Astrocyte of the spinal cord (primary cell): Measurements from ENCODE around the gene ZNF236.

Experiments used
- DNase-seq: peaks from one replicate; pipeline ENCODE4 v3.0.0; 2011; ENCODE audit warnings: low read depth, low spot score
- H3K4me3 ChIP-seq: 2 replicates; pipeline ENCODE4 v1.5.1; 2011; ENCODE audit warnings: low read depth, mild to moderate bottlenecking, low read length, moderate library complexity
- in situ Hi-C: cut with HindIII; loops from 2 replicates; pipeline ENCODE4 v1.10.0; 2017; ENCODE audit warnings: low sequenced_read_pairs
- TF ChIP-seq, protein P1 (sequence below): IDR thresholded peaks from 2 replicates; pipeline ENCODE4 v1.5.1; 2012; ENCODE audit warnings: low read depth, mild to moderate bottlenecking, low read length, inconsistent platforms

The ZNF236 gene

DNA sequence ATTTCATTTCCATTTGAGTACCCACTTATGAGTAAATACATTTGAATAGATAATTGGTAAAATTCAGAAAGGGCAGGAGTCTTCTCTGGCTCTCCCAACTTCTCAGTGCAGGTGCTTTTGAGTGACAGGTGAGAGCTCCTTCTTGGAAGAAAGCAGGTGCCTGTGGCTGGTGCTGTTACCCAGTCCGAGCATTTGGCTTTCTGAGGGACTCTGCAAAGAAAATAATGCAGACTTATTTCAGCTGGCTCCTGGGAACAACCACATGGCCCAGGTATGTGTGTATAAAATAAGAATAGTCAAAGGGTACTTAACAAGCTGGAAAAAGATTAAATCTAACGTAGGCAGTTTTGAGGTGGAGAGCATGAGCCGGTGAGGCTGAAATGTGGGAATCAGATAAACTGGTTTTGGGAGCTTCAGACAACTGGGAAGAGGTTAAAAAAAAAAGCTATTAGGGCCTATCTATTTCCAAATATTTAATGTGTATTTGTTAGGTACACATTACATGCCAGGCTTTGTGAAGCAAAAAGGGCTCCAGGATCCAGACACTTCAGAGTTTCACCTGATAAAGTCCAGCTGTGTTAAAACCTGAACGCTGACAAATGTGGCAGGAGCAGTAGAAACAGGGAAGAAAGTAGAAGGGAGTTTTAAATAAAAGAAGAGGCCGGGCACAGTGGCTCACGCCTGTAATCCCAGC lies 20.6 kb downstream of the ZNF236 start:
- in situ Hi-C loops: no loop called here
- TF ChIP-seq, protein P1, sequence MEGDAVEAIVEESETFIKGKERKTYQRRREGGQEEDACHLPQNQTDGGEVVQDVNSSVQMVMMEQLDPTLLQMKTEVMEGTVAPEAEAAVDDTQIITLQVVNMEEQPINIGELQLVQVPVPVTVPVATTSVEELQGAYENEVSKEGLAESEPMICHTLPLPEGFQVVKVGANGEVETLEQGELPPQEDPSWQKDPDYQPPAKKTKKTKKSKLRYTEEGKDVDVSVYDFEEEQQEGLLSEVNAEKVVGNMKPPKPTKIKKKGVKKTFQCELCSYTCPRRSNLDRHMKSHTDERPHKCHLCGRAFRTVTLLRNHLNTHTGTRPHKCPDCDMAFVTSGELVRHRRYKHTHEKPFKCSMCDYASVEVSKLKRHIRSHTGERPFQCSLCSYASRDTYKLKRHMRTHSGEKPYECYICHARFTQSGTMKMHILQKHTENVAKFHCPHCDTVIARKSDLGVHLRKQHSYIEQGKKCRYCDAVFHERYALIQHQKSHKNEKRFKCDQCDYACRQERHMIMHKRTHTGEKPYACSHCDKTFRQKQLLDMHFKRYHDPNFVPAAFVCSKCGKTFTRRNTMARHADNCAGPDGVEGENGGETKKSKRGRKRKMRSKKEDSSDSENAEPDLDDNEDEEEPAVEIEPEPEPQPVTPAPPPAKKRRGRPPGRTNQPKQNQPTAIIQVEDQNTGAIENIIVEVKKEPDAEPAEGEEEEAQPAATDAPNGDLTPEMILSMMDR: no peak
- DNase-seq: no peak
- no peak overlapping the region for H3K4me3 ChIP-seq

DNA sequence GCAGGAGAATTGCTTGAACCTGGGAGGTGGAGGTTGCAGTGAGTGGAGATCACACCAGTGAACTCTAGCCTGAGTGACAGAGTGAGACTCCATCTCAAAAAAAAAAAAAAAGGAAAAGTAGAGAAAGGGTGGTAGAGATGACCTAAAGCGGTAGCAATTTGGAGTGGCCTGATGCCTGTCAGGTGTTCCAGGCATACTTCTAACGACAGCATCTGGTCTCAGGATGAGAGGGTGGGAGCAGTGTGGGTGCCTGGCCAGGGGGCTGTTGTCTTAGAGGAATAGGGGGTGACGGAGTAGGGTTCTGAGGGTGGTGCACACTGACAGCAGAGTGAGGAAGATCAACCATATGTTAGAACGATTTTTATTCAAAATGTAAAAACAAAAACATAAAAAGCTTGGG lies 21.8 kb downstream of the ZNF236 start:
- TF ChIP-seq, protein P1: no peak
- H3K4me3 ChIP-seq: no peak overlapping the region
- in situ Hi-C loops: no loop called here
- no peak for DNase-seq

DNA sequence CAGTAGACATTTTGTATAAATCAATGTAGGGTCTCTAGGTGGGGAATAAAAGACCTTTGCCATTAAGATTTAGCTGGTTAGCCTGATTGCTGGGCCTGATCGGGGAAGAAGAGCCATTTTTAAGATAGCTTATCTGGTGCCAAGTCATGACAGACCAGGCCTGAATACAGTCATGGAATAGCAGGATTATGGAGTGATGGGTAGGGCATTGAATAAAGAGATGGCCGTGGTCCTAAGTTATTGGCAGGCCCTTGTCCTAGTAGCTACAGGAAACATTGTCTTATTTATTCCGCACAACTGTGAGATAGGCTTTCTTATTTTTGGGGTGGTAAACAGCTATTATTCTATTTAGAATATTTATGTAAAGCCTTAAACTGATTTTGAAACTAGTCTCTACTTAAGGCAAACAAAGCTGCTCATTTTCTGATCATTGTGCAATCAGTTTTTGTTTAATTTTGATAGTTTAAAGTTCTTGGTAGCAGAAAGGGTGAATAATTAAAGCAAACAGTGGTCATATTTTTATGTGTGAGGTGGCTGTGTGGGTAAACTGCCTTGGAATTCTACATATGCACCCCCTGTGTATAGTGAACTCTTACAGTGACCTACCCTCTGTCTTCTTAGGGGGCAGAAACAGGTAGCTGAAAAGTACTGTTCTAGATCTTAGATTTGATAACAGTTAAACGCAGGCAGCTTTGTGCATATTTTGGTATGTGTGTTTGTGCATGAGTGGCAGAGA lies 22.6 kb downstream of the ZNF236 start:
- DNase-seq: no peak
- TF ChIP-seq, protein P1: no peak
- no peak overlapping the region for H3K4me3 ChIP-seq
- in situ Hi-C loops: no loop called here

DNA sequence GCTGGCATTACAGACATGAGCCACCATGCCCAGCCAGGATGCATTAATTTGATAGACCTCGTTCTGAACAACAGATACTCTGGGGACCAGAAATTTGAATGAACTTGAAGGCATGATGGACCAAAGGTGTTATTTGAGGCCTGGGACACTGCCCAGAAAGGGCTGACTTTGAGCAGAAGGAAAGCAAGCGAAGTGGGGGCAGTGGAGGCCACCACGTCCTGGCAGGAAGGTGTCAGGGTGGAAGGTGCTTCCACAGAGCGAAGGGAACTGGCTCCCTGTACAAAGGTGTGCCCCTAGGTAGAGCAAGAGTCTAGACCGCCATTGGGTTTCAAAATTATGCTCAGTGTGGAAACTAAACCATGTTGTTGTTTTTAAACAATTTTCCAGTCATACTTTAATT lies 23.9 kb downstream of the ZNF236 start:
- no peak for DNase-seq
- TF ChIP-seq, protein P1: no peak
- no peak overlapping the region for H3K4me3 ChIP-seq
- in situ Hi-C loops: no loop called here

DNA sequence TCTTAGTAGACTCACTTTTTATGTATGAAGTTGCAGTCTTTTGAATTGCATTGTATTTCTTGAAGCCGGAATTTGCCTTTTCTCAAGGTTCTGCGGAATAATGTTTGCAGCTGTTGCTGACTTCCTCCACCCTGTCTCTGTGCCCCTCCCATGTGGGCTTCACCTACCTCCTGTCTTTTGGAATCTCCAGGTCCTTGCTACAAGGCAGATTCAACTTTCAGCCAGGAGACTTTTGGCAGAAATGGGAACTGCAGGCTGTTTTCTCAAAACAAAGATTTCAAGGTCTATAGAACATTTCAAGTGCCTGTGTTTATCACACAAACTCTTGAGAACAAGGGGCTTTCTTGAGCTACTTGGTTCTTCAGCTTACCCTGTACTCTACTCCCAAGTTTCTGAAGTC lies 25.6 kb downstream of the ZNF236 start:
- in situ Hi-C loops: no loop called here
- TF ChIP-seq, protein P1: peak; percentile 14
- no peak overlapping the region for H3K4me3 ChIP-seq
- DNase-seq: no peak

DNA sequence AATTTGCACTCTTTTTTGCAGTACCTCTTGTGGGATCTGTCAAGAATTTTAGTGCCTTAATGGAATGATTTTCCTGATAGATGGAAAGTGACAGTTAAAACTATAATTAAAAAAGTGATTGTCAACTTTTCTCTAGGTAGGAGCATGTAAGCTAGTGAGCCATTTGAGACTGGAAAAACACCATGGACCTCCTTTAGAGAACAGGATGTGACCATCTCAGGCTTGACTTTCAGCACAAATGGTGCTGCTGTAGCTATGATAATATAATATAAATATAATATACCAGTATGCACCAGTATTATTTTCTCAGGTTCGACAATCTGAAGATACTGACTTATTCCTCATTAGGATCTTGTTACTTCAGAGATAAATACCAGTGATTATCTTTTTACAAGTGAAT lies 27.8 kb downstream of the ZNF236 start:
- no peak overlapping the region for H3K4me3 ChIP-seq
- DNase-seq: no peak
- TF ChIP-seq, protein P1: no peak
- in situ Hi-C loops: no loop called here
